ENCODE results near the gene FLOT2.

FLOT2 gene

DNA sequence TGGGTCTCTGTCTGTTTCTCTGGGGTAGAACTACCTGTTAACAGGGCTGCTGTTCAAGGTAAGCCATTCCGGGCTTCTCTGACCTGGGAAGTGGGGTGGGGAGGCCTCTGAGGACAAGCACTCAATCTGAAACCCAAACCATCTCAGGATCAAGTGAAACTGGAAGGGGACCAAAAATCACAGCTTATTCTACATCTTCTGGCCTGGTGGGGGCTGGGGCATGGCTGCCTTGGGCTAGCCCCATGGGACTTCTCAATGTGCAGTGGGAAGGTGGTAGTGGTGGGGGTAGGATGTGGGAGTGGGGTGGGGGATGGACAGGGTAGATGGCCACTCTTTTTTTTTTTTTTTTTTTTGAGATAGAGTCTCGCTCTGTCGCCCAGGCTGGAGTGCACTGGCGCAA, 5.5 kb downstream of the FLOT2 start:
- Histone ChIP-seq H3K27ac (peak overlapping the region in 1 of 2 donors; percentile 50), H3K36me3 (peaks cover 0 to 22% (median 10%) of the 10 kb centered on the region in 3 donors), H3K9me3 (no peaks in the 10 kb centered on the region), H3K27me3 (no peaks in the 10 kb centered on the region), H3K4me3 (no peak overlapping the region), H3K4me1 (peaks cover 0 to 45% (median 42%) of the 10 kb centered on the region in 4 donors)
- TF ChIP-seq, protein P1, sequence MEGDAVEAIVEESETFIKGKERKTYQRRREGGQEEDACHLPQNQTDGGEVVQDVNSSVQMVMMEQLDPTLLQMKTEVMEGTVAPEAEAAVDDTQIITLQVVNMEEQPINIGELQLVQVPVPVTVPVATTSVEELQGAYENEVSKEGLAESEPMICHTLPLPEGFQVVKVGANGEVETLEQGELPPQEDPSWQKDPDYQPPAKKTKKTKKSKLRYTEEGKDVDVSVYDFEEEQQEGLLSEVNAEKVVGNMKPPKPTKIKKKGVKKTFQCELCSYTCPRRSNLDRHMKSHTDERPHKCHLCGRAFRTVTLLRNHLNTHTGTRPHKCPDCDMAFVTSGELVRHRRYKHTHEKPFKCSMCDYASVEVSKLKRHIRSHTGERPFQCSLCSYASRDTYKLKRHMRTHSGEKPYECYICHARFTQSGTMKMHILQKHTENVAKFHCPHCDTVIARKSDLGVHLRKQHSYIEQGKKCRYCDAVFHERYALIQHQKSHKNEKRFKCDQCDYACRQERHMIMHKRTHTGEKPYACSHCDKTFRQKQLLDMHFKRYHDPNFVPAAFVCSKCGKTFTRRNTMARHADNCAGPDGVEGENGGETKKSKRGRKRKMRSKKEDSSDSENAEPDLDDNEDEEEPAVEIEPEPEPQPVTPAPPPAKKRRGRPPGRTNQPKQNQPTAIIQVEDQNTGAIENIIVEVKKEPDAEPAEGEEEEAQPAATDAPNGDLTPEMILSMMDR (IDR thresholded peaks at IDR 0.05), result no peak
- DNase-seq, result no peak
- intact Hi-C loops (cut with DNase I; ENCODE audit: low total_unique reads), result no loop called here

DNA sequence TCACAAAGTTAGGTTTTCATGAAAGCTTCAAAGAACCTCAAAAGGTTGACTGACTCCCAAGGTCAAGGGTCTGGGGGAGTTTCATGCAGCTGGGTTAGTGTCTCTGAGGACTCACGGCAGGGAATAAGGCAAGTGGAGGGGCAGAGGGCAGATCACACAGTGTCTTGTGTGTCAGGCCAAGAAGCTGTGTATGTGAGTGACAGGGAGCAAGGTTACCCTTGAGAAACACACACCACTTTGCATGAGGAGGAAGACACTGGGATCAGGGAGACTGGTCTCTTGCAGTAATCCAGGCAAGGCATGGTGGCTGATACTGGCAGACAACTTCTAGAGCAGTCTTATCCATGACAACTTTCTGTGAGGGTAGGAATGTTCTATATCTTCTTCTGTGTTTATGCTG, 6.3 kb downstream of the FLOT2 start:
- peaks cover 0 to 41% (median 37%) of the 10 kb centered on the region in 4 donors for H3K4me1 ChIP-seq
- no peak for DNase-seq
- no peak overlapping the region for H3K4me3 ChIP-seq
- H3K27me3 ChIP-seq, result no peaks in the 10 kb centered on the region
- H3K9me3 ChIP-seq, result no peaks in the 10 kb centered on the region
- TF ChIP-seq, protein P1 (IDR thresholded peaks at IDR 0.05), result no peak
- H3K27ac ChIP-seq, result no peak overlapping the region
- H3K36me3 ChIP-seq, result peaks cover 5 to 30% (median 17%) of the 10 kb centered on the region in 3 donors
- intact Hi-C loops (cut with DNase I; ENCODE audit: low total_unique reads), result no loop called here

GRCh38 chr17:28889996-28890395, 7.5 kb downstream of the FLOT2 start:
- H3K4me3 ChIP-seq, result no peak overlapping the region
- intact Hi-C loops (cut with DNase I; ENCODE audit: low total_unique reads), result no loop called here
- H3K27me3 ChIP-seq, result no peaks in the 10 kb centered on the region
- H3K27ac ChIP-seq, result no peak overlapping the region
- TF ChIP-seq, protein P1 (IDR thresholded peaks at IDR 0.05), result no peak
- H3K9me3 ChIP-seq, result no peaks in the 10 kb centered on the region
- H3K36me3 ChIP-seq, result peaks cover 13 to 41% (median 29%) of the 10 kb centered on the region in 3 donors
- no peak for DNase-seq
- H3K4me1 ChIP-seq, result peaks cover 0 to 33% (median 28%) of the 10 kb centered on the region in 4 donors

DNA sequence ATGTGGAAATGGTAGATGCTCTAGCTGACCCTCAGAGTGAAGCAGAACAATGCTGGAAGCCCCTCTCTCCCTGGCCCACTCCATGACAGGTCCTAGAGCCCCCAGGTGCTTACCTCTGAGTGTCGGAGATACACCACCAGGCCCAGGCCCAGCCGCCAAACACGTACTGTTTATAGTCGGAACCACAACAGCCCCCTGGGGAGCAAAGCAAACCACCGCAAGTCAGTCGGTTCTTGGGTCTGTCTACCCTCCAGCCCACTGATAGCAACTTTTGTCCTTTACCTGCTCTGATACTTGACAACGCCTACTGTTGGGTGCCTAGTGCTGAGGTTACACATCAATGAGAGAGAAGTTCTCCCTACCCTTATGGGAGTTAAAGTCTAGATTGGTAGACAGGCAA, 8.7 kb downstream of the FLOT2 start:
- Histone ChIP-seq H3K4me3 (no peak overlapping the region), H3K27me3 (no peaks in the 10 kb centered on the region), H3K9me3 (no peaks in the 10 kb centered on the region), H3K27ac (no peak overlapping the region), H3K4me1 (peaks cover 0 to 28% (median 22%) of the 10 kb centered on the region in 4 donors), H3K36me3 (peaks cover 24 to 53% (median 39%) of the 10 kb centered on the region in 3 donors)
- intact Hi-C loops (cut with DNase I; ENCODE audit: low total_unique reads), result no loop called here
- TF ChIP-seq, protein P1 (IDR thresholded peaks at IDR 0.05), result no peak
- no peak for DNase-seq

GRCh38 chr17:28887871-28888471, 9.6 kb downstream of the FLOT2 start:
- H3K27me3 ChIP-seq, result no peaks in the 10 kb centered on the region
- no peaks in the 10 kb centered on the region for H3K9me3 ChIP-seq
- H3K4me3 ChIP-seq, result no peak overlapping the region
- intact Hi-C loops (cut with DNase I; ENCODE audit: low total_unique reads), result no loop called here
- TF ChIP-seq, protein P1 (IDR thresholded peaks at IDR 0.05), result no peak
- H3K27ac ChIP-seq, result no peak overlapping the region
- DNase-seq, result no peak
- H3K4me1 ChIP-seq, result peaks cover 0 to 21% (median 16%) of the 10 kb centered on the region in 4 donors
- H3K36me3 ChIP-seq, result peaks cover 32 to 61% (median 48%) of the 10 kb centered on the region in 3 donors

All from tibial artery (tissue), 4 donors.